ENCODE results near the gene RRP1B. TPM values are rescaled to one million over a fixed set of nuclear protein-coding genes. Genes with fewer than 3 reads are reported as not detected.
A peak's percentile ranks its signal among the peaks of the same experiment; 100 is the strongest.

The RRP1B gene
- total RNA-seq, 2 experiments from 2014 or later, result 59.6 to 60.6 TPM

DNA sequence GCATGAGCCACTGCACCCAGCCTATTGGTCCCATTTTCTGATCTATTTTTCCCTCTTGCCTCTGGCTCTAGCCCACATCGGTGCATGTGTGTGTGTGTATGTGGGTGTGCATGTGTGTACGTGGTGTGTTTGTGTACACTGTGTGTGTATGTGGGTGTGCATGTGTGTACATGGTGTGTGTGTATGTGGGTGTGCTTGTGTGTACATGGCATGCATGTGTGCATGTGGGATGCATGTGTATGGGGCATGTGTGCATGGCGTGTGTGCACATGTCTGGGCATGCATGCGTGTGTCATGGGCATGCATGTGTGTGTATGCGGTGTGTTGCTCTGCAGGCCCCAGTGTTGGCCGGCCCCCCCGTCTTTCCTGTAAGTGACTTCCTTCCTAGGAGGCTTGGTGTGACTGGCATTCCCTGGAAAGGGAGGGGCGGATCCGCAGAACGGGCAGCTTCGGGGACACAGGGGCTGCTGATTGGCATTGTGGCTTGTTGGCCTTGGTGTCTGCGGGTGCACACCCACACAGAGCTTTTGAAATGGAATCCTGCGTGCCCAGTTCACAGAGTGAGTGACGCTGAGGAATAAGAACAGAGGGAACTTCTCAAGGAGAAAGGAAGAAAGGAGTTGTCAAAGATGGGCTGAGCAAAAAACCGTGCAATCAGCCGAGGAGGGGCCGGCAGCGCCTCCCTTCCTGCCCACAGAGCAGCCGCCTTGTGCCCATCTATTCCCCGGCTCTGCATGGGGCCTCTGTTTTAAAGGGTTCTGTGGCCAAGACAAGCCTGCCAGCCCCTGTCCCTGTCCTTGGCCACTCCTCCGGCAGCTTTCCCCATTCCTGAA lies 67.5 kb downstream of the RRP1B start:
- peak overlapping the region; percentile 43 for H3K4me3 Mint-ChIP-seq
- CTCF ChIA-PET, result no interaction called here

DNA sequence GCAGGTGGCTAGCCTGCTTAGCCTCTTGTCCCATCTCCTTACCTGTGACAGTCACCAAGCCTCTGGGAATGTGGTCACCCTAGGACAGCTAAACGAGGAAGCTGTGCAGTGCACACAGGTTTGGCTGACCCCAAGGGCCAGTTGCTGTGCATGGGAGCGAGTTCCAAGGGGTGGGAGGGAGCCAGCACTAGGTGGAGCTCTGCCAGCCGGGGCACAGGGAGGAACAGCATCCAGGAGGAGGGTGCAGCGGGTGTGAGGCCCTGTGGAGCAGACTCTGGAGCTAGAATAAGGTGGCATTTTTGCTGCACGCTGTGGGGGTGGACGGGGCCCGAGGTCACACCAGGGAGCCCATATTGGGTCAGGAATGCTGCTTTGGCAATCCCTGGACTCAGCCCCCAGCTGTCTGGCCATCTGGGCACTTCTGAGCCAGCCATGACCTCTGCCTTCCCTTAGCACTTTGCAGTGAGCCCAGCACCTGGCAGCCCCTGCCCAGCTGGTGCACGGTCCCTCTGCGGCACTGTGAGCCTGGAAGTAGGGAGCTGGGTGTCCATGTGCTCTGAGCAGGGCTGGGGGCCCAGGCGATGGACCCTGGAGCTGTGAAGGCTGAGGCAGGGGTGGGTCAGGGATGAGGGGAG lies 68.3 kb downstream of the RRP1B start:
- Mint-ChIP-seq H3K4me1 (ENCODE audit: low read depth) (peaks cover 41% of the 10 kb centered on the region), H3K27ac (peak overlapping the region; percentile 88), H3K4me3 (peak overlapping the region; percentile 85), H3K9me3 (no peaks in the 10 kb centered on the region), H3K36me3 (ENCODE audit: low read depth) (peaks cover 6% of the 10 kb centered on the region), H3K27me3 (ENCODE audit: low read depth) (no peaks in the 10 kb centered on the region)
- CTCF ChIA-PET, result interaction anchor here (1.0 to 1.9 kb wide), 3 partner anchors 8 to 42 kb away, joined by 3 to 7 read pairs (median 3); no protein-coding TSS in a partner anchor
- no peak for DNase-seq
- intact Hi-C loops (cut with micrococcal nuclease), result loop anchor here (1.0 to 2.0 kb wide), 2 partner anchors 8 to 67 kb away; partner anchors contain the start of gene PDXK

More for the DNA sequence above, 67.5 kb downstream of the RRP1B start:
- H3K27me3 Mint-ChIP-seq (ENCODE audit: low read depth), result no peaks in the 10 kb centered on the region
- peak overlapping the region; percentile 61 for H3K27ac Mint-ChIP-seq
- DNase-seq, result no peak
- intact Hi-C loops (cut with micrococcal nuclease), result no loop called here
- peaks cover 6% of the 10 kb centered on the region for H3K36me3 Mint-ChIP-seq (ENCODE audit: low read depth)
- H3K4me1 Mint-ChIP-seq (ENCODE audit: low read depth), result peaks cover 40% of the 10 kb centered on the region
- no peaks in the 10 kb centered on the region for H3K9me3 Mint-ChIP-seq

DNA sequence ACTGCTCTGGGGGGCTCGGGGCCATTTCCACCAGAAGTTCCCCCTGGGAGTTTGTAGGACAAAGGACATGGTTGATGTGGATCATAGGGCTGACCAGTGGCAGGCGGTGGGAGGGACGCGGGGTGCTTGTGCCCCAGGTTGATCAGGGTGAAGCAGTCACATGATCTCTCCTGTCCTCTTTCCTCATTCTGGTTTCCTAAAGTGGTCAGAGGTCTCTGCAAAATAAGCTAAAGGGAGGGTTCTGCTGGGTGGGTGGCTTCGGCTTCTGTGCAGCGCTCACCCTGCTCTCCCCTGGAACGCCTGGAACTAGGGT lies 68.8 kb downstream of the RRP1B start:
- CTCF ChIA-PET, result interaction anchor here (0.9 to 1.9 kb wide), 5 partner anchors 8 to 61 kb away, joined by 3 to 7 read pairs (median 3); partner anchors contain the start of gene RRP1
- peaks cover 6% of the 10 kb centered on the region for H3K36me3 Mint-ChIP-seq (ENCODE audit: low read depth)
- no peak for DNase-seq
- H3K9me3 Mint-ChIP-seq, result no peaks in the 10 kb centered on the region
- peak overlapping the region; percentile 88 for H3K27ac Mint-ChIP-seq
- no peaks in the 10 kb centered on the region for H3K27me3 Mint-ChIP-seq (ENCODE audit: low read depth)
- H3K4me1 Mint-ChIP-seq (ENCODE audit: low read depth), result peaks cover 45% of the 10 kb centered on the region
- H3K4me3 Mint-ChIP-seq, result peak overlapping the region; percentile 85
- intact Hi-C loops (cut with micrococcal nuclease), result loop anchor here (1.0 to 2.0 kb wide), 2 partner anchors 9 to 67 kb away; partner anchors contain the start of gene PDXK

DNA sequence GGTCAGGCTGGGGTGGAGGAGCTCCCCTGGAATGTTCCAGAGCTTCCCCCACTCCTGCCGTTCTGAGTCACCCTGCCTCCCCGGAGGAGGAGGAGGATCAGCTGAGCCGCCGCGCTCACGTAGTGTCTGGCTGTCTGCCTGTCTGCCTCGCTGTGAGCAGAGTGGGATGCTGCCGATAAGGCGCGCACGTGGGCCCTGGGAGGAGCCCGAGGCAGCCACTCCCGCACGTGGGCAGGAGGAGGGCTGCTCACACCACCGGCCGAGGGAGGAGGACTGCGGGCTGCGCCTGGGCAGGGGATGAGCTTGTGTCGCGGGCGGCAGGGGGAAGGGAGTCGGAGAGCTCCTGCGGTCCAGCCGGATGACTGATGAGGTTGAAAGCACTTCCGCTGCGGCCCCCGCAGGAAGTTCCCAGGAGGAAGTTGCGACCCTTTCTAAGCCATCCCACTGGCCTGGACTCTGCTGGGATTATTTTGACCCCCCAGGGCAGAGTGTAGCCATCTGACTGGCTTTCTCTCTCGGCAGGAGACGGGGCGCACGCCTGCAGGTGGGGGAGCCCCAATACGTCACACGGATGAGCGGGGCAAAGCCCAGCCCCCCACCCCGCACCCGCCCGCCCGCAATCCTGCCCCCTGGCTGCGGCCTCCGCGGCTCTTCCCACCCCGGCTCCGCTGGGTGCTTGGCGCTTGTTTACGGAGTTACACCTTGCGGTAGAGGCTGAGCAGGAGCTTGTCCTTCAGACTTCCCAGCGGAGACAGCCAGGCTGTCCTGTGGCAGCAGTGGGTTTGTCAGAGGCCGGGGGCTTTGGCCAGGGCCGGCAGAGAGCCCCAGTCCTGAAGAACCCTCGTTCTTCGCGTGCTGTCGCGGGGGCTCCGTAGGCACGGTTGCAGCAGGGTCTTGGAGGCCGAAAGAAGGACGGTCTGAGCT lies 69.4 kb downstream of the RRP1B start:
- Mint-ChIP-seq H3K4me1 (ENCODE audit: low read depth) (peaks cover 51% of the 10 kb centered on the region), H3K27ac (peak overlapping the region; percentile 88), H3K27me3 (ENCODE audit: low read depth) (no peaks in the 10 kb centered on the region), H3K4me3 (peak overlapping the region; percentile 85), H3K9me3 (no peaks in the 10 kb centered on the region), H3K36me3 (ENCODE audit: low read depth) (peaks cover 5% of the 10 kb centered on the region)
- intact Hi-C loops (cut with micrococcal nuclease), result loop anchor here (1.0 to 2.0 kb wide), 2 partner anchors 9 to 68 kb away; partner anchors contain the start of gene PDXK
- CTCF ChIA-PET, result interaction anchor here (0.5 to 1.9 kb wide), 9 partner anchors 9 to 134 kb away, joined by 3 to 7 read pairs (median 3); partner anchors contain the start of gene RRP1
- peak; percentile 81 for DNase-seq

DNA sequence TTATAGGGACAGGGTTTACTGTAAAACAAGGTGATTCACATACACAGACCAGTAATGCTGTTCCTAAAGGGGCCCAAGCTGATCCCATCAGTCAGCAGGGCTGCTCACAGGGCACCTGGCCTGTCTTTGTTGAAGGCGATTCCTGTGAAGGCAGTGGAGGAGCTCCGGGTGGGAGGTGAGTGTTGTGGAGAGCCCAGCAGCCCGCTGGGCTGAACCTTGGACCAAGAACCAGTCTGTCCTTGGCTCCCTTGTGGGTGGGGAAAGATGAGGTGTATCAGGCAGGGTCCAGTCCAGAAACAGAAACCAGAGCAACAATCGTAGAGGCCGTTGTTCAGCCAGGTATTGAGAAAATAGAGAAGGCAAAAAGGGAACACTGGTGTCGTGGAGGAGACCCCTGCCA lies 72.1 kb downstream of the RRP1B start:
- H3K36me3 Mint-ChIP-seq (ENCODE audit: low read depth), result peaks cover 3% of the 10 kb centered on the region
- no peak overlapping the region for H3K27ac Mint-ChIP-seq
- intact Hi-C loops (cut with micrococcal nuclease), result no loop called here
- peaks cover 56% of the 10 kb centered on the region for H3K4me1 Mint-ChIP-seq (ENCODE audit: low read depth)
- H3K9me3 Mint-ChIP-seq, result no peaks in the 10 kb centered on the region
- H3K27me3 Mint-ChIP-seq (ENCODE audit: low read depth), result no peaks in the 10 kb centered on the region
- H3K4me3 Mint-ChIP-seq, result no peak overlapping the region
- CTCF ChIA-PET, result no interaction called here
- no peak for DNase-seq

DNA sequence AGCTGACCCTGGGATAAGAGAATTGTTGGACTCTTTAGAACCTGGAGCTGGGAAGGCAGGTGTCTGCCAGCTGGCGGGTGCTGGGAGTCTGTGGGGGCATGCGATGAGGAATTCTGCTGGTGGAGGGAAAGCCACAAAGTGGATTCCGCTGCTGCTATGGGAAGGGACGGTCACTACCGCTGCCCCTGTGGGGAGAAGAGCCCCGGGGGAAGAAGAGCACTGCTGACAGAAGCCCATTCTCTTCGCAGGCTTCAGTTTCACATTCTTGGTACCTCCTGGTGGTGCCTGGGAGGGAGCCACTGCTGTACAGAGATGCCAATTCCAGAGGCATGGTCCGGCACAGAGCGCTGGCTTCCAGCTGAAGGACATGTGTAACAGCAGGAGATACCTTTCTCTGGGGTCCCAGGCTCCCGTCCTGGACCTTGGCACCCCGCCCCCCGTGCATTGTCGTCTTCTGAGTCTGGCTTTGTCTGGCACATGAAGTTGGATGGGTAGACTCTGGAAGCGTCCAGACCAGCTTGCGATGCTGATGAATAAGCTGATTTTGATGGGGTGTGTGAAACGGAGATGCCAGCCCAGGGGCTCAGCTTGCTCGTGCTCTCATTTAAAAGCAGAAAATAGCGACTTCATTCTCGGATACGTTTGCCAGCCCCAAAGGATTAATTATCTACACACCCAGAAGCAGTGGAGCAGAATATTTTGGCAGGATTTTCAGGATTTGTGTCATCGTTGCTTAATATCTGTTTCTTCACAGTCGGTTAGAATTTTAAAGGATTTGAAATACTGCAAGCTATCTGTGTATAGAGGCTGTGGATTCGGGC lies 72.7 kb downstream of the RRP1B start:
- no peaks in the 10 kb centered on the region for H3K27me3 Mint-ChIP-seq (ENCODE audit: low read depth)
- H3K4me3 Mint-ChIP-seq, result no peak overlapping the region
- no peak for DNase-seq
- intact Hi-C loops (cut with micrococcal nuclease), result no loop called here
- H3K9me3 Mint-ChIP-seq, result no peaks in the 10 kb centered on the region
- no peaks in the 10 kb centered on the region for H3K36me3 Mint-ChIP-seq (ENCODE audit: low read depth)
- CTCF ChIA-PET, result no interaction called here
- no peak overlapping the region for H3K27ac Mint-ChIP-seq
- H3K4me1 Mint-ChIP-seq (ENCODE audit: low read depth), result peaks cover 50% of the 10 kb centered on the region

DNA sequence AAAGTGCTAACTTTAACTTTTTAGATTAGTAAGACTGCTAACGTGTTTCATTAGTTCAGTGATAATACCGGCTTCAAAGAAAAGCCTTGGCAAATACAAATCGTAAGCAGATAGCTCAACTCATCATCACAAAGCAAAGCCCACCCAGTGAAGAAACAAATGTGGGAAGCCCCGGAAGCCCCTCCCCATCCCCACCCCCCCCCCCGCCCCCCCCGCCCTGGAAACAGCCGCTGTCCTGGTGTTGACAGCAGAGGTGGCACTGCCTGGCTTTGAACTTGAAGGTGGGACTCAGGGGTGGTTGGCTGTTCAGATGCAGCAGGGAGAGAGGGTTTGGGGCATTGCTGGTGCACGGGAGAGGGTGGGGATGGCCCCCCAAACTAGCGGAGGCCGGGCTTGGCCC lies 73.7 kb downstream of the RRP1B start:
- DNase-seq, result no peak
- no peak overlapping the region for H3K27ac Mint-ChIP-seq
- no peaks in the 10 kb centered on the region for H3K36me3 Mint-ChIP-seq (ENCODE audit: low read depth)
- CTCF ChIA-PET, result no interaction called here
- H3K9me3 Mint-ChIP-seq, result no peaks in the 10 kb centered on the region
- H3K27me3 Mint-ChIP-seq (ENCODE audit: low read depth), result no peaks in the 10 kb centered on the region
- H3K4me1 Mint-ChIP-seq (ENCODE audit: low read depth), result peaks cover 41% of the 10 kb centered on the region
- intact Hi-C loops (cut with micrococcal nuclease), result no loop called here
- no peak overlapping the region for H3K4me3 Mint-ChIP-seq

DNA sequence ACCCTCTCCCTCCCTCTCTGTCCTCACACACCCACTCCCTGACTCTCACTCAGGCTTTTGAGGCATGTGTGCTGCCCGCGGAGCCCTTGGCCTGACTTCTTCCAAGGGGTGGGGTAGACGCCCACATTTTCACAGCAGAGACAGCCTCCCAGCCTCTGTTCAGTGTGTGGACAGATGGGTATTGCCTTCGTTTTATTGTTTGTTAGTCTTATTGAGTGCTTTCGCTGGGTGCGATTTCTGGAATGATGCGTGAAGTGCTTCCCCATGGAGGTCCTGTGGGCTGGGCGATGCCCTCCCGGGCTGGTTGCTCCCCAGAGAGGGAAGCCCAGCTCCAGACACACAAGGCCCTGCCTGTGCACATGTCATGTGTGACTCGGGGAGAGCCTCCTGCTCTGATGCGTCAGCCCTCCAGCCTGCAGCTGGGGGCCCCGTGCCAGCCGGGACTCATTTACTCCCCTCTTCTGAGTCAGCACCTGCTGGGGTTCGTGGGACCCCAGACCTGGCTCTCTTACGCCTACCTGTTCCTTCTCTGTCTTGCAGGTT lies 74.2 kb downstream of the RRP1B start:
- Mint-ChIP-seq H3K36me3 (ENCODE audit: low read depth) (no peaks in the 10 kb centered on the region), H3K27ac (no peak overlapping the region), H3K9me3 (no peaks in the 10 kb centered on the region), H3K27me3 (ENCODE audit: low read depth) (no peaks in the 10 kb centered on the region), H3K4me1 (ENCODE audit: low read depth) (peaks cover 35% of the 10 kb centered on the region), H3K4me3 (no peak overlapping the region)
- CTCF ChIA-PET, result no interaction called here
- intact Hi-C loops (cut with micrococcal nuclease), result no loop called here
- no peak for DNase-seq

DNA sequence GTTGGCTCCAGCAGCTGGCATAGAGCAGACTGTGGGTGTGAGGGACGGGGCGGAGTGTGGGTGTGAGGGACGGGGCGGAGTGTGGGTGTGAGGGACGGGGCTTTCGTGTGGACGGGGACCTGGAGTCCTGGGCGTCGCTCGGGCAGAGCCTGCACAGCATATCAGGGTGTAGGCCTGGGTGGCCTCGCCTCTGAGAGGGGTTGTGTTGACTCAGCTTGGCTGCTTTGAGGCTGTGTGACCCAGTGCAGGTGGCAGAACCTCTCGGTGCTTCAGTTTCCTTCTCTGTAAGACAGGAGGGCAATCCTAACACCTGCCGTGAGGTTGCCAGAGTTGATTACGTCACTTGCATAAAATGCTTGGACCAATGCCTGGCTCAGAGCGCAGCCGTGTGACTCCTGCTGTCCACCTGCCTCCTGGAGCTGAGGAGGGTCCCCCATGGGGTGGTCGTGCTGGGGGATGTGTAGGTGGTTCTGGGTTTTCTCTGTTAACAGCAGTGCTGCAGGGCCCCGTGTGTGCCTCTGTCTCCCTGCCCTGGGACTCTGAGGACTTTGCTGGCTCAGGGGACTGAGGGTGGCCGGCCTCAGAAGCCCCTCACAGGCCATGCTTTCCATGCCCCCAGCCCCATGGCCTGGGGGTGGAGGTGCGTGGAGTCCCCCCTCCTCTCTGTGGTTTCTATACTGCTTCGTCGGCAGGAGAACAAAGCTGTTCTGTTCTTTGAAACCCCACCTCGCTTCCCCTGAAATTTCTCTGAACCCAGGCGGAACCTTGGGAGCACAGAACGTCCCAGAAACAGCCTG lies 75.0 kb downstream of the RRP1B start:
- Mint-ChIP-seq H3K27me3 (ENCODE audit: low read depth) (no peaks in the 10 kb centered on the region), H3K36me3 (ENCODE audit: low read depth) (no peaks in the 10 kb centered on the region), H3K4me3 (no peak overlapping the region), H3K4me1 (ENCODE audit: low read depth) (peaks cover 30% of the 10 kb centered on the region), H3K27ac (no peak overlapping the region), H3K9me3 (no peaks in the 10 kb centered on the region)
- CTCF ChIA-PET, result no interaction called here
- intact Hi-C loops (cut with micrococcal nuclease), result no loop called here
- no peak for DNase-seq

DNA sequence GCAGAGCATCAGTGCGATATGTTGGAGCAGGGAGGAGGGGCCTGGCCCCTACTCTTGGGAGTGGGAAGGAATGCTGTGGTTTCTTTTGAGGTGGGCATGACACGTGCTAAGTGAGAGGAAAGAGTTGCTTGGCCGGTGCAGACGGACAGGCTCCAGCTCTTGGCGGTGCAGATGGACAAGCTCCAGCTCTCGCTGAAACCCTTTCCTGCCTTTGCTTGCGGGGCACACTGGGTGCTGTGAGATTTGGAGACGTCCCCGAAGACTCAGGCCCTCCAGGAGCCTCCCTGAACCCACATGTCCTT lies 75.5 kb downstream of the RRP1B start:
- no peak for DNase-seq
- Mint-ChIP-seq H3K4me3 (no peak overlapping the region), H3K27me3 (ENCODE audit: low read depth) (no peaks in the 10 kb centered on the region), H3K9me3 (no peaks in the 10 kb centered on the region), H3K4me1 (ENCODE audit: low read depth) (peaks cover 25% of the 10 kb centered on the region), H3K36me3 (ENCODE audit: low read depth) (no peaks in the 10 kb centered on the region), H3K27ac (no peak overlapping the region)
- CTCF ChIA-PET, result no interaction called here
- intact Hi-C loops (cut with micrococcal nuclease), result no loop called here

Data from activated naive CD4-positive, alpha-beta T cell treated with anti-CD3 and anti-CD28 coated beads for 36 hours (primary cell).